ENCODE results near the gene ANKRD29.
"Not testable (repeated sequence)": the region's sequence is repeated elsewhere in the genome, so short reads cannot be mapped to it uniquely, and the experiment has no call there.

Gene ANKRD29

GRCh38 chr18:23583071-23583865 lies 79.4 kb downstream of the ANKRD29 start:
- DNase-seq (ENCODE audit: low spot score): no peak

- DNase-seq (ENCODE audit: low spot score): peak; percentile 84
These were observed 81.9 kb downstream of the ANKRD29 start for GRCh38 chr18:23580677-23581367.

DNA sequence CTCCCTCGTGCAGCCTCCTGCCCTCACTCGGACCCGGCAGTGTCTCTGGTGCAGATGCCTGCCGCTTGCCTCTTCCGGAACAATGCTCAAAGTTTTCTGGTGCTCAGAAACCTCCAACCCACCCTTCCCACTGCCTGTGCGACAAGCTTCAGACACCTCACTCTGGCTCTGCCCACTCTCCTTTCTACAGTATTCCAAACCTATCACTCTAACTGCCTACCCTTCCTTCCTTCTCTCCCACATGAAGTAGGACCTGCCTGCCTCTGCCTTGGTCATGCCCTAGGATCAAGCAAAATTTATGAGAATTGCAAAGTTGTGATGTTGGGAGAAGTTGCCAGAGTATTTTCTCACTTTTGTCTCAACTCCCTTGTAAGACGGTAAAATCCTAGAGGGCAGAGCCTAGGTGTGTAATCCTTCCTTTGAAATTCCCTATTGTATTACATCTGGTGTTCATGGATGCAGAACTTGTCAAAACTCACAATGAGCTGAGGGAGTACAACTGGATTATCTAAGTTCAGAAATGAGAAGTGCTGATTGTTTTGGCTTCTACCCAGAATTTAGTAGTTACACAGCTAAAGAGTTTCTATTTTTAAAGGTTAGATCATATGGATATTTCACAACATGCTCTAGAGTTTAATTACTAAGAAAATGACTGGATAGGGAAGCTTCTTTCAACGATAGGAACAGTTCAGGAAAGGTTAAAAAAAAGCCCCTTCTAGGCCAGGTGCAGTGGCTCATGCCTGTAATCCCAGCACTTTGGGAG lies 83.6 kb downstream of the ANKRD29 start:
- no peak for DNase-seq (ENCODE audit: low spot score)

- DNase-seq (ENCODE audit: low spot score): no peak
These were observed 84.5 kb downstream of the ANKRD29 start for GRCh38 chr18:23578067-23578701.

- not testable (repeated sequence) for DNase-seq (ENCODE audit: low spot score)
These were observed 85.2 kb downstream of the ANKRD29 start for GRCh38 chr18:23577521-23577920.

DNA sequence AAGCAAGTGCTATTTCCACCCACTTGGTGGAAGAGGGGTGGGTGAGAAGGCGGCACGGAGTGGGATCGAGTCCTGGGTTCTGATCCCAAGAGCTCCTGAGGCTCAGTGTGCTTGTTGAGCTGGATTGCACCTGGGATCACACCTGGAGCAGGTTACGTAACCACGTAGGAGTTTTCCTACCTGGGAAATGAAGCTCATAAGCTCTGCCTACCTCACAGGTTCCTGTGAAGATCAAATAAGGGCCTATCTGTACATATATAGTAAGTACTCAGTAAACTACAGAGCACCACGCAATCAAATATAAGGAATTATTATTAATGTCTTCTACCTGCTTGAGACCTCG lies 87.4 kb downstream of the ANKRD29 start:
- no peak for DNase-seq (ENCODE audit: low spot score)

DNA sequence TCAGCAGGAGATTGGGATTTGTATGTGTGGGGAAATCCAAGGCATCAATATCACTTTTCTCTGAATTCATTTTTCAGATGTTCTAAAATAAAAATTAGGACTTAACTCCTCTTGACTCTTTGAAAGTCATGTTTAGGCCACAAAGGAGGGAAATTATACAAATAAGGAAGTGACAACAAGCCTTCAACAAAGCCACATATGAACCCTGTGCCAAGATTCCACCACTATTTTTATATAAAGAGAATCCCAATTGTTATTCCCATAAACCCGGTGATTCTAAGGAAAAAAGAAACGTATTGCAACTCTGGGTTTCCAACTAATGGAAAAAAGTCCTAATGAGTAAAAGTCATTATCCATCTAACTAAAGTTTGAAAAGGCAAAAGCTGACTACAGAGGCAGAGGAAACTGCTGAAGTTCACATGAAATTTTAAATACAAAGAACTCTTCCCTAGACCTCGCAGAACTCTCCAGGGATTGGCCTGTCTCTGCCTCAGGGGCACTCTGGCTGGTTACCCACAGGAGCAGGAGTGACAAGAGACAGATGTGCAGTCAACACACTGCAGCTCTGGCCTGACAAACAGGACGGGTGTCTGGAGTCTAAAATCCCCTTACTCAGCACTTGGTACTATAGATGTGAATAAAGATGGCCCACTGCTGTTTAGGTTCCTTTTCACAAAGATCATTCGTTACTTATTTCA lies 88.0 kb downstream of the ANKRD29 start:
- no peak for DNase-seq (ENCODE audit: low spot score)

- DNase-seq (ENCODE audit: low spot score): peak; percentile 66
These were observed 88.9 kb downstream of the ANKRD29 start for GRCh38 chr18:23573626-23574431.

GRCh38 chr18:23573020-23573419 lies 89.7 kb downstream of the ANKRD29 start:
- no peak for DNase-seq (ENCODE audit: low spot score)

- no peak for DNase-seq (ENCODE audit: low spot score)
These were observed 90.1 kb downstream of the ANKRD29 start for GRCh38 chr18:23572570-23572969.

DNA sequence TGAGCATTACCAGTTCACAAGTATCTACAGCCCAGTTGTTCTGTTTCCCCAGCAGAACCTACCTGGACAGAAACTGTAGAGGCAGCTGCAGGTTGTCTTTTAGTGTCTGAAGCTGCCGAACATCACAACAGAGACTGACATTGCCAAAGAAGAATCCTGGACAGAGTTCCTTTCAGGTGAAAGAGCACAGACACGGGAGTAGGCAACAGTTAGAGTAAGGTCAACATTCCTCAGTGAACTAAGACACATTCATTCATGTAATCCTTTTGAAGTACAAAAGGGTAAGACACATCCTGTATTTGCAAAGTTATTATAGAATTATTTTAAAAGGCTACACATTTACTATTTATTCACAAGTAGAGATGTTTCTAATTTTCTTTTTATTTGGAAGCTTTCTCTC lies 90.7 kb downstream of the ANKRD29 start:
- DNase-seq (ENCODE audit: low spot score): no peak

- DNase-seq (ENCODE audit: low spot score): no peak
These were observed 91.7 kb downstream of the ANKRD29 start for GRCh38 chr18:23570912-23571504.

DNA sequence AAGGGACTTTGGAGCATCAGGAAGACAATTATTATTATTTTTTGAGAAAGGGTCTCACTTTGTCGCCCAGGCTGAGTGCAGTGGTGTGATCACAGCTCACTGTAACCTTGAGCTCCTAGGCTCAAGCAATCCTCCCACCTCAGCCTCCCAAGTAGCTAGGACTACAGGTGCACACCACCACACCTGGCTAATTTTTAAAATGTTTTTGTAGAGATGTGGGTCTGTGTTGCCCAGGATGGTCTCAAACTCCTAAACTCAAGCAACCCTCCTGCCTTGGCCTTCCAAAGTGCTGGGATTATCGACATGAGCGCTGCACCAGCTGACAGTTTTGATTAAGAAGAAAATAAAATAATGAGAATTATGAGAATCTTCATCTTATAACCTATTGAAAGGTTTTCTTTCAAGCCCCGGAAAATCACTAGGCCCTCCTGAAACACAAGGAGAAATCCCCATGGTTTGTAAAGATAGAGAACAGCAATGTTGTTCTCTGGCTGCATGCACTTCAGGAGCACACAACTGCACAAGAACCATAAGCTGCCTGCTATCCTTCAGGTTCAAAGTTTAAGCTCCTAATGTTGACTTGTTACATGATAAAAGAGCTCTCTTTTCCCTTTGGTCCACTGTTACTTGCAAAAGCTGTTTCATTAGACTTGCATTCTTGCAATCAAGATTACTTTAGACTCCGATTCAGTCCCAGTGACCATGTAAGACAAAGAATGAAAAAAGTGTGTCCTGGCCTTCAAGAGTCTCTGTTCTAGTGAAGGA lies 93.2 kb downstream of the ANKRD29 start:
- no peak for DNase-seq (ENCODE audit: low spot score)

- no peak for DNase-seq (ENCODE audit: low spot score)
These were observed 94.2 kb downstream of the ANKRD29 start for GRCh38 chr18:23568281-23569138.

GRCh38 chr18:23567671-23568070 lies 95.0 kb downstream of the ANKRD29 start:
- no peak for DNase-seq (ENCODE audit: low spot score)

- no peak for DNase-seq (ENCODE audit: low spot score)
These were observed 96.7 kb downstream of the ANKRD29 start for GRCh38 chr18:23565916-23566547.

DNA sequence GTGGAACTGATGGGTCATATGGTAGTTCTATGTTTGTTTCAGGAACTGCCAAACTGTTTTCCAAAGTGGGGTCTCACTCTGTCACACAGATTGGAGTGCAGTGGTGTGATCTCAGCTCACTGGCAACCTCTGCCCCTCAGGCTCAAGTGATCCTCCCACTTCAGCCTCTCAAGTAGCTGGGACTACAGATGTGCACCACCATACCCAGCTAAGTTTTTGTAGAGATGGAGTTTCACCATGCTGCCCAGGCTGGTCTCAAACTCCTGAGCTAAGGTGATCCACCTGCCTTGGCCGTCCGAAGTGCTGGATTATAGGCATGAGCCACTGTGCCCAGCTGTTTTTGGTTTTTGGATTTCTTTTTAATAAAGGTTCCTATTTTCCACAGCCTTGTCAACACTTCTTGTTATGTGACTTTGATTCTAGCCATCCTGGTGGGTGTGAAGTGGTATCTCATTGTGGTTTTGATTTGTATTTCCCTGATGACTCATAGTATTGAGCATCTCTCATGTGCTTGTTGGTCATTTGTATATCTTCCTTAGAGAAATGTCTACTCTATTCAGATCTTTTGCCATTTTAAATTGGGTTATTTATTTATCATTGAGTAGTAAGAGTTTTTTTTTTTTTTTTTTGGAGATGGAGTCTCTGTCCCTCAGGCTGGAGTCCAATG lies 99.2 kb downstream of the ANKRD29 start:
- no peak for DNase-seq (ENCODE audit: low spot score)

DNA sequence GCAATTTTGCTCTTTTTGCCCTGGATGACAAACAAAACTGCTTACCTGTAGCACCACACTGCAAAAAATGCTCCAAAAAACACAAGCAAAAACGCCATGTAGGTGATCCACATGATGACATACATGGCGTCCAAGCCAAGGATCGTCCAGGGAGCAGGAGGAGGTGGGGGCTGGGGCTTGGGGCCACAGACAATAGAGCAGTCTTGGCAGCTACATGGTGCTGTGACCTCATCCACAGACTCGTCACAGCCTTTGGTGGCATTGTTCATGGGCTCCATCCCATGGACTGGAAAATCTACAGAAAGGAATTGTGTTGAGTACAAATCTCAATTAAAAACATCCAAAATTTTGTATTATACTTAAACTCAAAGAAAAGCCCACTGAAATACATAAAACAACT lies 102.5 kb downstream of the ANKRD29 start:
- no peak for DNase-seq (ENCODE audit: low spot score)

All from hepatic stellate cell (primary cell).